ENCODE measurements around the gene TMEM158. TPM values are rescaled to one million over a fixed set of nuclear protein-coding genes. Genes with fewer than 3 reads are reported as not detected.

Gene TMEM158
- total RNA-seq, 1 experiment from 2014 or later = 0.82 TPM

- no peaks in the 10 kb centered on the region for H3K9me3 ChIP-seq
- CTCF ChIA-PET = interaction anchor here (0.6 kb wide), 1 partner anchor 151 kb away, joined by 3 read pairs; no protein-coding TSS in a partner anchor
- H3K4me1 ChIP-seq = peaks cover 12% of the 10 kb centered on the region
- H3K4me3 ChIP-seq (ENCODE audit: low read depth, low read length) = no peak overlapping the region
- no peaks in the 10 kb centered on the region for H3K36me3 ChIP-seq (ENCODE audit: control insufficient read depth, insufficient read depth, low read length)
- Mint-ChIP-seq H3K9me3 (ENCODE audit: unreplicated experiment) (no peaks in the 10 kb centered on the region), H3K4me3 (ENCODE audit: unreplicated experiment) (no peak overlapping the region), H3K36me3 (ENCODE audit: insufficient read depth, unreplicated experiment) (no peaks in the 10 kb centered on the region), H3K27ac (ENCODE audit: unreplicated experiment) (no peak overlapping the region), H3K4me1 (ENCODE audit: low read depth, unreplicated experiment) (peaks cover 16% of the 10 kb centered on the region), H3K27me3 (ENCODE audit: insufficient read depth, unreplicated experiment) (no peaks in the 10 kb centered on the region)
- intact Hi-C loops (cut with micrococcal nuclease; ENCODE audit: unreplicated experiment) = no loop called here
- BruUV-seq (replicated peaks) = no TSS peak
- no peak for TF ChIP-seq CTCF (IDR thresholded peaks at IDR 0.05; ENCODE audit: insufficient read depth in 1 of 2, low read depth in 1 of 2, low read length in 1 of 2, severe bottlenecking in 1 of 2, unreplicated experiment in 1 of 2)
- H3K27me3 ChIP-seq (replicated peaks; ENCODE audit: control insufficient read depth, insufficient read depth, low read length) = no peaks in the 10 kb centered on the region
- DNase-seq = no peak
- POLR2A ChIA-PET = no interaction called here
Observed at GRCh38 chr3:45181496-45181895, 44.6 kb downstream of the TMEM158 start.

GRCh38 chr3:45180899-45181298, 45.2 kb downstream of the TMEM158 start:
- POLR2A ChIA-PET = no interaction called here
- BruUV-seq (replicated peaks) = no TSS peak
- H3K27ac Mint-ChIP-seq (ENCODE audit: unreplicated experiment) = no peak overlapping the region

GRCh38 chr3:45180051-45180450, 46.0 kb downstream of the TMEM158 start:
- CTCF ChIA-PET = no interaction called here
- peaks cover 12% of the 10 kb centered on the region for H3K4me1 ChIP-seq
- no peak overlapping the region for H3K4me3 ChIP-seq (ENCODE audit: low read depth, low read length)
- no peaks in the 10 kb centered on the region for H3K27me3 ChIP-seq (replicated peaks; ENCODE audit: control insufficient read depth, insufficient read depth, low read length)
- H3K27me3 Mint-ChIP-seq (ENCODE audit: insufficient read depth, unreplicated experiment) = no peaks in the 10 kb centered on the region
- no peak overlapping the region for H3K4me3 Mint-ChIP-seq (ENCODE audit: unreplicated experiment)
- H3K27ac Mint-ChIP-seq (ENCODE audit: unreplicated experiment) = no peak overlapping the region
- no peaks in the 10 kb centered on the region for H3K36me3 Mint-ChIP-seq (ENCODE audit: insufficient read depth, unreplicated experiment)
- H3K9me3 ChIP-seq = no peaks in the 10 kb centered on the region
- POLR2A ChIA-PET = no interaction called here
- intact Hi-C loops (cut with micrococcal nuclease; ENCODE audit: unreplicated experiment) = no loop called here
- no peak for DNase-seq
- H3K4me1 Mint-ChIP-seq (ENCODE audit: low read depth, unreplicated experiment) = peaks cover 16% of the 10 kb centered on the region
- H3K9me3 Mint-ChIP-seq (ENCODE audit: unreplicated experiment) = no peaks in the 10 kb centered on the region
- TF ChIP-seq CTCF (IDR thresholded peaks at IDR 0.05; ENCODE audit: insufficient read depth in 1 of 2, low read depth in 1 of 2, low read length in 1 of 2, severe bottlenecking in 1 of 2, unreplicated experiment in 1 of 2) = no peak
- H3K36me3 ChIP-seq (ENCODE audit: control insufficient read depth, insufficient read depth, low read length) = no peaks in the 10 kb centered on the region
- no TSS peak for BruUV-seq (replicated peaks)

More at GRCh38 chr3:45180899-45181298, 45.2 kb downstream of the TMEM158 start:
- Mint-ChIP-seq H3K27me3 (ENCODE audit: insufficient read depth, unreplicated experiment) (no peaks in the 10 kb centered on the region), H3K9me3 (ENCODE audit: unreplicated experiment) (no peaks in the 10 kb centered on the region), H3K4me3 (ENCODE audit: unreplicated experiment) (no peak overlapping the region), H3K36me3 (ENCODE audit: insufficient read depth, unreplicated experiment) (no peaks in the 10 kb centered on the region), H3K4me1 (ENCODE audit: low read depth, unreplicated experiment) (peaks cover 16% of the 10 kb centered on the region)
- intact Hi-C loops (cut with micrococcal nuclease; ENCODE audit: unreplicated experiment) = no loop called here
- no peak for DNase-seq
- Histone ChIP-seq H3K4me3 (ENCODE audit: low read depth, low read length) (no peak overlapping the region), H3K36me3 (ENCODE audit: control insufficient read depth, insufficient read depth, low read length) (no peaks in the 10 kb centered on the region), H3K4me1 (peaks cover 12% of the 10 kb centered on the region), H3K9me3 (no peaks in the 10 kb centered on the region), H3K27me3 (replicated peaks; ENCODE audit: control insufficient read depth, insufficient read depth, low read length) (no peaks in the 10 kb centered on the region)
- TF ChIP-seq CTCF (IDR thresholded peaks at IDR 0.05; ENCODE audit: insufficient read depth in 1 of 2, low read depth in 1 of 2, low read length in 1 of 2, severe bottlenecking in 1 of 2, unreplicated experiment in 1 of 2) = no peak
- CTCF ChIA-PET = no interaction called here
